Prostate gland (tissue), 2 donors: ENCODE data around the gene DRC7.

Experiments used
- CTCF ChIP-seq, 4 experiments: fragments of 200-600 bp in 2 of 4; fragments of 450-650 bp in 2 of 4; sonication (generic) in 2 of 4; IDR thresholded peaks; 1 replicate in 3 of 4; 2 replicates in 1 of 4; pipeline ENCODE4 v1.5.1; 2016 to 2019; ENCODE audit warnings: antibody characterized with exemption in 4 of 4, mild to moderate bottlenecking in 2 of 4, moderate library complexity in 2 of 4
- POLR2A ChIP-seq: fragments of 450-650 bp; IDR thresholded peaks from one replicate; pipeline ENCODE4 v1.6.1; 2016; ENCODE audit warnings: antibody characterized with exemption, mild to moderate bottlenecking
- POLR2AphosphoS5 ChIP-seq: sonication (generic); formaldehyde crosslinking; IDR thresholded peaks from one replicate; pipeline ENCODE4 v1.6.1; 2017; ENCODE audit warnings: antibody characterized with exemption

- TF ChIP-seq CTCF (IDR thresholded peaks at IDR 0.05) (no peak), POLR2A (no peak), POLR2AphosphoS5 (no peak)
Observed at GRCh38 chr16:57755726-57756423, 61.3 kb downstream of the DRC7 start.
